Activated naive CD4-positive, alpha-beta T cell treated with anti-CD3 and anti-CD28 coated beads for 36 hours (primary cell): ENCODE measurements around the gene CHI3L2. TPM values are rescaled to one million over a fixed set of nuclear protein-coding genes. Genes with fewer than 3 reads are reported as not detected.

Experiments
- CTCF ChIA-PET: fragments of 350-600 bp; sonication (Branson Sonifier 250); formaldehyde crosslinking; loops from one replicate; lab custom pipeline; 2021; ENCODE audit warnings: antibody characterized with exemption; lab: Charles Lee
- DNase-seq: peaks from one replicate; pipeline ENCODE4 v3.0.0-alpha.2; 2020
- H3K27ac Mint-ChIP-seq: one replicate; pipeline ENCODE4 v1.8.0; 2021; ENCODE audit warnings: mild to moderate bottlenecking, mixed read lengths
- H3K27me3 Mint-ChIP-seq: one replicate; pipeline ENCODE4 v1.8.0; 2021; ENCODE audit warnings: low read depth, mixed read lengths
- H3K36me3 Mint-ChIP-seq: one replicate; pipeline ENCODE4 v1.8.0; 2021; ENCODE audit warnings: low read depth, mixed read lengths
- H3K4me1 Mint-ChIP-seq: one replicate; pipeline ENCODE4 v1.8.0; 2021; ENCODE audit warnings: low read depth, mixed read lengths
- H3K4me3 Mint-ChIP-seq: one replicate; pipeline ENCODE4 v1.8.0; 2021; ENCODE audit warnings: mild to moderate bottlenecking, moderate library complexity, mixed read lengths
- H3K9me3 Mint-ChIP-seq: one replicate; pipeline ENCODE4 v1.8.0; 2021; ENCODE audit warnings: mixed read lengths
- intact Hi-C: fragments of 100-400 bp; cut with micrococcal nuclease; formaldehyde crosslinking; loops from one replicate; pipeline ENCODE4 v1.15.1; 2023
- total RNA-seq, 2 experiments: library from RNA; stranded (reverse); gene quantifications; one replicate each; pipeline ENCODE4 v1.2.3, GENCODE V29; 2021

The CHI3L2 gene
- total RNA-seq, 2 experiments from 2014 or later: 5.3 to 5.5 TPM

DNA sequence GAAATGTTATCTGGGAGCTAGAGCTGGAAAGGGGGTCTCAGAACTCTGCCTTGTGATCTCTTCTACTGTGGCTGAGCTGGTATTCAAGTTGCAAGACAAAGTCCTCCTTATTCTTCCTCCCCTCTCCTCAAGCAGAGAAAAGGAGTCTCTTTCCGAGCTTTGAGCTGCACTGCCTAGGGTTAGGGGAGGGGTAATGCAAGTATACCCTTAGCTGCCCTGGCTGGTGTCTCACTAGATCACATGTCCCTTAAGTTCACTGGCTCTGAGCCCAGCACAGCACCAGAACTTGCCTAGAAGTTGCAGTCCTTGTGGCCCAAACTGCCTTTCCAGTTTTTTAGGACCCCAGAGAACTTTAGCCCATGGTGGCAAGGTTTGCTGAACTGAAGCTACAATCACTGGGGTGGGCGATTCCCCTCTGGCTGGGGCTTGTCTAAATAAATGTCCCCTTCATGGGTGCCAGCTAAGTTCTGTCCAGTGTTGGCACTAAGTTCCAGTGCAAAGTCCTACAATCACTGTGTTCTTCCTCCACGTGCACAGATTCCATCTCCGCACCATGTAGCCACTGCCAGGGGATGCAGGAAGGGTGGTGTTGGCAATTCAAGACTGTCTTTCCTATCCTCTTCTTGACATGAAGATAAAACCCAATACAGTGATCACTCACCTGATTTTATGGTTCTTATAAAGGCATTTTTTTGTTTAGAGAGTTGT is 40.4 kb downstream of the CHI3L2 start:
- Mint-ChIP-seq H3K4me1 (peaks cover 11% of the 10 kb centered on the region), H3K4me3 (no peak overlapping the region), H3K27me3 (peaks cover 23% of the 10 kb centered on the region), H3K27ac (no peak overlapping the region), H3K36me3 (no peaks in the 10 kb centered on the region), H3K9me3 (peaks cover 10% of the 10 kb centered on the region)
- no peak for DNase-seq
- intact Hi-C loops: no loop called here
- CTCF ChIA-PET: interaction anchor here (0.7 to 2.8 kb wide), 2 partner anchors 132 to 373 kb away, joined by 3 to 10 read pairs; no protein-coding TSS in a partner anchor

DNA sequence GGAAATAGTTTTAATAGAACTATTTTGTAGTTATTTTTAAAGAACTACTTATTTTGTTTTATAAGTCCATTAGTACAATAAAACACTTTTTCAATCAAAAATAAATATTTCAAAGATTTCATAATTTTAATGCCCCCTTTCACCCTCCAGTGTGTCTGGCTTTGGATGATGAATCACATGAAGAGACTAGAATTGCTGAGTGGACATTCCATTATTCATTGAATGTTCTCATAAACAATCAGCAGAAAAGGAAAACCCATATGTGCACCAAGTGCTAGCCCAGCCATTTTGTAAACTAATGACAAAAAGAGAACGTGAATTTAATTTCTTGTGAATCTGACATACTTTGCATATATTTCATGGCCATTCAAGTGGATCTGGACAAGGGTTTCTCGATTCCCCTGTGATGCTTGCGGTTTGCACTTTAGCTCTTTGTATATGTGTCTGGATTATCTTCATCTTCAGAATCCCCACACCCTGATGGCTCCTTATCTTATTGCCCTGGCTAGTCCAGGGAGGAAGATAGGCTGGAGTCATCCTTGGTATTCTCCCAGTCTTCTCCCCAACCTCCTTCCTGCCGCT is 42.4 kb downstream of the CHI3L2 start:
- DNase-seq: no peak
- Mint-ChIP-seq H3K27me3 (peaks cover 23% of the 10 kb centered on the region), H3K4me3 (no peak overlapping the region), H3K27ac (no peak overlapping the region), H3K4me1 (peaks cover 18% of the 10 kb centered on the region), H3K9me3 (peaks cover 8% of the 10 kb centered on the region), H3K36me3 (no peaks in the 10 kb centered on the region)
- intact Hi-C loops: loop anchor here (5.0 to 10.0 kb wide), 2 partner anchors 137 to 325 kb away; no protein-coding TSS in a partner anchor
- CTCF ChIA-PET: no interaction called here

DNA sequence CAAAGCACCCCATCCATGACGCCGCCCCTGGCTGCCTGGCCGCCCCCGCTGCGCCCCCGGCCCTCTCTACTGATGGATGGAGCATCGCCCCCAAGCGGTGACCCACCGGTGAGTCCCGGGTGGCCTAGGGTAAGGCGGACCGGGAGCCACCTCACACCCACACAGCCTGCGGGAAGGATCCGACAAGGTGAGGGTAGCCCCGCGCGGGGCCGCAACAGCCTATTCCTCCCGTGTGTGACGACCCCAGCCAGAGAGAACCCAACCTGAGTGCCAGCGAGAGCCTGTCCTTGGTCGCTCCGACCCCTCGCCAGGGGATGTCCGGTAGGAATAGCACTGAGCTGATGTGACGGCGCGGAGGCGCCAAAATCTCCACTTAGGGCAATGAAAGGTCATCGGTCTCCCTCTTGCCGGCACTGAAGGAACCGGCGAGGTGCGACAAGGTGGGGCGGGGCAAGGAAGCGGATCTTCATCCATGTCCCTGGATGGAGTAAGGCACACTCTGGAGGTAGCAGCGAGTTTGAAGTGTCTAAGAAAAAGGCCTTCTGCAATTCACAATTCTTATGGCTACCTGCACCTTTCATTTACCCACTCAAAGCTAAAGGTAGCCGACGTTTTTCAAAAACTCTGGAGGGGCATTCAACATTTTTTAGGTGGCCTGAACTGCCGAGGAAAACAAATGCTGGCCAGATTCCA is 43.4 kb downstream of the CHI3L2 start:
- CTCF ChIA-PET: interaction anchor here (0.7 to 1.0 kb wide), 4 partner anchors 9 to 63 kb away, joined by 3 to 4 read pairs (median 3); no protein-coding TSS in a partner anchor
- Mint-ChIP-seq H3K9me3 (peaks cover 3% of the 10 kb centered on the region), H3K4me1 (peaks cover 27% of the 10 kb centered on the region), H3K27ac (no peak overlapping the region), H3K27me3 (peaks cover 23% of the 10 kb centered on the region), H3K36me3 (no peaks in the 10 kb centered on the region), H3K4me3 (peak overlapping the region; percentile 57)
- DNase-seq: peak; percentile 37
- intact Hi-C loops: loop anchor here (5.0 to 10.0 kb wide), 2 partner anchors 136 to 324 kb away; no protein-coding TSS in a partner anchor

DNA sequence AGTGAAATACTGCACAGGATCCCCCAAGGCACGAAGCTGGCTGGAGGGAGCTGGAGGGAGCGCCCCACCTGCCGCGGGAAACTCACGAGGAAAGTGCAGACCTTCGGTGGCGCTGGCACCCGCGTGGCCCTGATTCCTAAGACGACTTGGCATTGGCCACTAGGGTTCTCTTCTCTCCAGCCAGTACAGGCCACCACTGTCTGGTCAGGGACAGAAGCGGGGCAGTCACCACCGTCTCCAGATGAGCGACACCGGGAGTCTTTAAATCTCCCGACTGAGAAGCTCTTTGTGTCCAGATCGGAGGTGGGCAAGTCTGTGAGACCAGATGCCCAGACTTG is 43.9 kb downstream of the CHI3L2 start:
- no peak for DNase-seq
- peak overlapping the region; percentile 57 for H3K4me3 Mint-ChIP-seq
- H3K4me1 Mint-ChIP-seq: peaks cover 32% of the 10 kb centered on the region
- CTCF ChIA-PET: interaction anchor here (0.7 to 1.0 kb wide), 6 partner anchors 8 to 62 kb away, joined by 3 to 4 read pairs (median 3); no protein-coding TSS in a partner anchor
- peaks cover 3% of the 10 kb centered on the region for H3K9me3 Mint-ChIP-seq
- peaks cover 23% of the 10 kb centered on the region for H3K27me3 Mint-ChIP-seq
- H3K36me3 Mint-ChIP-seq: no peaks in the 10 kb centered on the region
- H3K27ac Mint-ChIP-seq: no peak overlapping the region
- intact Hi-C loops: loop anchor here (5.0 to 10.0 kb wide), 2 partner anchors 136 to 323 kb away; no protein-coding TSS in a partner anchor

DNA sequence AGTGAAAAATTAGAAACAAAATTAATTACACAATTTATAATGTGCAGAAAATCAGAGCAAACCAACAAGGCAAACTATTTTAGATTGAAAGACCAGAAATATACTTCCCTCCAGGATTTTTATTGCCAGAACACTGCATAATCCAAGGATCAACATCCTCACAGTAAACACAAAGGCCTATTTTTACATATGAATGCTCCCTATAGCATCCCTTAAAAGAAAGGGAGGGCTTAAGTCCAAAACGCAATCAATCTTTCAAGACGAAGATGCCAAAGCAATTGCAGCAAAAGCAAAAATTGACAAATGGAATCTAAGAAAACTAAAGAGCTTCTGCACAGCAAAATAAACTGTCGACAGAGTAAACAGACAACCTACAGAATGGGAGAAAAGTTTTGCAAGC is 44.6 kb downstream of the CHI3L2 start:
- no peak overlapping the region for H3K4me3 Mint-ChIP-seq
- peaks cover 23% of the 10 kb centered on the region for H3K27me3 Mint-ChIP-seq
- H3K36me3 Mint-ChIP-seq: no peaks in the 10 kb centered on the region
- CTCF ChIA-PET: interaction anchor here (0.7 to 1.0 kb wide), 4 partner anchors 13 to 128 kb away, joined by 3 to 4 read pairs (median 4); no protein-coding TSS in a partner anchor
- peaks cover 7% of the 10 kb centered on the region for H3K9me3 Mint-ChIP-seq
- no peak for DNase-seq
- intact Hi-C loops: loop anchor here (5.0 to 10.0 kb wide), 2 partner anchors 135 to 323 kb away; no protein-coding TSS in a partner anchor
- H3K27ac Mint-ChIP-seq: no peak overlapping the region
- H3K4me1 Mint-ChIP-seq: peaks cover 37% of the 10 kb centered on the region

DNA sequence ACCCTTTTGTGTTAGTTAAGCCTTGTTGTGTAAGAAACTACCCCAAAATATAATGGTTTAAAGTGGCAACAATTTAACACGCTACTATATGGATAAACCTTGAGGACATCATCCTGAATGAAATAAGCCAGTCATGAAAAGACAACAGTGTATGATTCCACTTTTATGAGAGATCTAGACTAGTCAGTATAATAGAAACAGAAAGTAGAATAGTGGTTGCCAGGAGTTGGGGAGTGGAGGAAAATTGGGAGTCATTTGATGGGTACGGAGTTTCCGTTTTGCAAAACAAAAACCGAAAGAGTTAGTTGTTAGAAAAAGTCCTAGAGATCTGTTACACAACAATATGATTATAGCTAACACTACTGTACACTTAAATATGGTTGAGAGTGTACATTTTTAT is 47.1 kb downstream of the CHI3L2 start:
- CTCF ChIA-PET: interaction anchor here (1.0 to 1.5 kb wide), 4 partner anchors 19 to 56 kb away, joined by 3 to 5 read pairs (median 4); no protein-coding TSS in a partner anchor
- H3K4me1 Mint-ChIP-seq: peaks cover 47% of the 10 kb centered on the region

DNA sequence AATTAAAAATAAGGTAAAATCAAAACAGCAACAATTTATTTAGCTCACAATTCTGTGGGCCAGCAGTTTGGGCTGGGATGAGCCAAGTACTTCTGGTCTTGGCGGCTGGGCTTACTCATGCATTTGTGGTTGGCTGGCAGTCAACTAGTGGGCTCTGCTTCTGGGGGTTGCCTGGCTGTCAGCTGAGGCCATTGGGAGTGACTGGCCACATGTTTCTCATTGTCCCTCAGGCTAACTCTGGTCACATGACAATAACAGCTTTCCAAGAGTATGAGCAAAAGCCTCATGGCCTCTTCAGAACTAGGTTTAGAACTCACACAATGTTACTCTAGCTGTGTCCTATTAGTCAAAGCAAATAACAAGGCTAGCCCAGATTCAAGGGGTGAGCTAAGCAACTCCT is 47.6 kb downstream of the CHI3L2 start:
- DNase-seq: peak; percentile 46
- intact Hi-C loops: loop anchor here (2.0 to 10.0 kb wide), 4 partner anchors 52 to 628 kb away; partner anchors contain the start of genes CEPT1 and DRAM2
- H3K27ac Mint-ChIP-seq: peak overlapping the region; percentile 32
- H3K27me3 Mint-ChIP-seq: peaks cover 22% of the 10 kb centered on the region
- CTCF ChIA-PET: interaction anchor here (1.0 to 1.5 kb wide), 4 partner anchors 19 to 56 kb away, joined by 3 to 5 read pairs (median 4); no protein-coding TSS in a partner anchor
- peaks cover 47% of the 10 kb centered on the region for H3K4me1 Mint-ChIP-seq
- H3K9me3 Mint-ChIP-seq: peaks cover 8% of the 10 kb centered on the region
- no peaks in the 10 kb centered on the region for H3K36me3 Mint-ChIP-seq
- H3K4me3 Mint-ChIP-seq: no peak overlapping the region

More for the DNA sequence above, 47.1 kb downstream of the CHI3L2 start:
- Mint-ChIP-seq H3K36me3 (no peaks in the 10 kb centered on the region), H3K9me3 (peaks cover 8% of the 10 kb centered on the region), H3K27ac (peak overlapping the region; percentile 32), H3K4me3 (no peak overlapping the region), H3K27me3 (peaks cover 23% of the 10 kb centered on the region)
- intact Hi-C loops: loop anchor here (1.0 to 10.0 kb wide), 7 partner anchors 45 to 627 kb away; partner anchors contain the start of genes CEPT1 and DRAM2
- DNase-seq: peak; percentile 32

DNA sequence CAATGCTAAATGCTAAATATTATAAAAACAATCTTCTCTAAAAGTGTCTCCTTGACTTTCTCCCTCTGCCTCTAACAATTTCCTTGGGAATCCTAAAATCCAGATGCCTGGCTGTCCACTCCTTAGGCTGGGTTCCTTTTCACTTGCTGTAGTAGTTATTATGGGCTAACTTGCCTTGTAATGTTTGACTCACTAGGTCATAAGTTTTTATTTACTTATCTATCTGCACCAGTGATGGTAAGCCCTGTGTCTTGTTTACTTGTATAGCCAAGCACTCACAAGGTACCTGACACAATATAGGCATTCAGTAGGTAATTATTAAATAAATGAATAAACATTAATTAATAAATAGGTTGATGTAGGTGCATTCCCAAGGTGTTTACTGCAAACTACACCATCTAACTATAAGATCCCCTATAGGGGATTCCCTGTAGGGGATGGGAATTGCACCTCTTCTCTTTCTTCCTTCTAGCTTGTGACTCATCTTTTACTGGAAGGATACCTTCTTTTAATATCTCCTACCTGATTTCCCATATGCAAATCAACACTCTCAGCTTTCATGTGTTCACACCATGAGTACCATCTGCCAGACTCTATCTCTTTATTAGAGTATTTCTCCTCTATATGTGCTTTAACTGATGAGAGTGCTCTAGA is 48.4 kb downstream of the CHI3L2 start:
- Mint-ChIP-seq H3K27me3 (peaks cover 15% of the 10 kb centered on the region), H3K4me3 (no peak overlapping the region), H3K27ac (peak overlapping the region; percentile 68), H3K9me3 (peaks cover 8% of the 10 kb centered on the region), H3K4me1 (peaks cover 47% of the 10 kb centered on the region), H3K36me3 (no peaks in the 10 kb centered on the region)
- intact Hi-C loops: loop anchor here (1.0 to 10.0 kb wide), 5 partner anchors 53 to 629 kb away; partner anchors contain the start of genes CEPT1 and DRAM2
- no peak for DNase-seq
- CTCF ChIA-PET: no interaction called here

DNA sequence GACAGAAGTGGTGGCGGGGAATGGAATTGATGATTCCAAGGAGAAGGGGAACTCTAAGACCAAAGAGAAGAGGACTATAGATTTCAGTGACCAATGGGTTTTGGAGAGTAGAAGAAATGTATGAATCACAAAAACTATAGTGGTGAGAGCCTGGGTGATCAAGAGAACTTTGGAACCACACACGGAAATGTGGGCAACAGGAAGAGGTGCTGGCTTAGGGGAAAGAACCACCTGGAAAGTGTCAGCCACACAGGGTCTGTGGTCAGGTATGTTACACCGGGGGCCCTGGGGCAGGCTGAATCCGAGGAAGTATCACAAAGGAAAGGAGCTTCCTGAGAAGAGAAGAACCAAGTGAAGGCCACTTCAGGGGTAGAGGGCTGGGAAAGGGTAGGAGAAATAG is 51.6 kb downstream of the CHI3L2 start:
- no peak for DNase-seq
- no peak overlapping the region for H3K4me3 Mint-ChIP-seq
- no peaks in the 10 kb centered on the region for H3K27me3 Mint-ChIP-seq
- H3K27ac Mint-ChIP-seq: no peak overlapping the region
- intact Hi-C loops: loop anchor here (5.0 to 10.0 kb wide), 3 partner anchors 137 to 632 kb away; partner anchors contain the start of genes CEPT1 and DRAM2
- peaks cover 40% of the 10 kb centered on the region for H3K4me1 Mint-ChIP-seq
- no peaks in the 10 kb centered on the region for H3K36me3 Mint-ChIP-seq
- CTCF ChIA-PET: interaction anchor here (0.9 to 1.0 kb wide), 2 partner anchors 8 to 51 kb away, joined by 3 read pairs; partner anchors contain the start of gene CHI3L2
- H3K9me3 Mint-ChIP-seq: peaks cover 8% of the 10 kb centered on the region

DNA sequence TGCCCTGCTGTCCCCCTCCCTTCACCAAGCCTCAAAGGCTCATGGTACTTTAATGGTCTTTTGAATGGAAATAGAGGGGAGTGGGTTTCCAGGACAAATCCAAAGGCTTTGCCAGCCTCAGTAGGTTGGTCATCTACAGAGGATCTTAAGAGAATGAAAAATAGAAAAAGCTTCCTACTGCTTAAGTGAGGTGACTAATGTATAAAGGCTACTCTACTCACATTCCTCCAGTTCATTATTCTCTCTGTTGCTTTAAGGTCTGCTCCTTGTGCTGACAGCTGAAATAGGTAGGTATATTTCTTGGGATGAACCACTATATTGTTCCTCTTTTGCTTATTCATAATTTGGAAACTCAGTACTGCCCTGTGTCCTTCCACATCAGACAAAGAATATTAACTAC is 52.8 kb downstream of the CHI3L2 start:
- Mint-ChIP-seq H3K27me3 (no peaks in the 10 kb centered on the region), H3K36me3 (no peaks in the 10 kb centered on the region), H3K9me3 (peaks cover 8% of the 10 kb centered on the region), H3K4me1 (peaks cover 30% of the 10 kb centered on the region), H3K27ac (no peak overlapping the region), H3K4me3 (no peak overlapping the region)
- intact Hi-C loops: no loop called here
- CTCF ChIA-PET: interaction anchor here (1.0 kb wide), 1 partner anchor 9 kb away, joined by 3 read pairs; no protein-coding TSS in a partner anchor
- DNase-seq: no peak

DNA sequence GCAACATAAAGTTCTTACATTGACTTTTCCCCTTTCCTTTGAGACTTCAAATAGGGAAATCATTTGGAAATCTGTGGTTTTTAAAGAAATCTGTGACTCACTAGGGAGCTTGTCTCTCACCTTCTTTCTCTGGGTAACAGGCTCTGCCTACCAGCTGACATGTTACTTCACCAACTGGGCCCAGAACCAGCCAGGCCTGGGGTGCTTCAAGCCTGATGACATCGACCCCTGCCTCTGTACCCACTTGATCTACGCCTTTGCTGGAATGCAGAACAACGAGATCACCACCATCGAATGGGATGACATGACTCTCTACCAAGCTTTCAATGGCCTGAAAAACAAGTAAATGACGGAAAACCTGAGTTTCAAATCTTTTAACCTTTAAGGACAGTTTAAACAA is 53.9 kb downstream of the CHI3L2 start:
- no peaks in the 10 kb centered on the region for H3K36me3 Mint-ChIP-seq
- no peaks in the 10 kb centered on the region for H3K27me3 Mint-ChIP-seq
- intact Hi-C loops: no loop called here
- peaks cover 20% of the 10 kb centered on the region for H3K4me1 Mint-ChIP-seq
- CTCF ChIA-PET: interaction anchor here (0.6 kb wide), 1 partner anchor 119 kb away, joined by 3 read pairs; no protein-coding TSS in a partner anchor
- no peak for DNase-seq
- peaks cover 5% of the 10 kb centered on the region for H3K9me3 Mint-ChIP-seq
- H3K27ac Mint-ChIP-seq: no peak overlapping the region
- H3K4me3 Mint-ChIP-seq: no peak overlapping the region
